MCF 10A (cell line): ENCODE measurements around the gene HELZ. TPM values are rescaled to one million over a fixed set of nuclear protein-coding genes. Genes with fewer than 3 reads are reported as not detected.
A peak's percentile ranks its signal among the peaks of the same experiment; 100 is the strongest.

Source experiments
- BruUV-seq: library from RNA; stranded (reverse); fragments of 400-500 nt; replicated peaks from 2 replicates; lab custom pipeline; 2021; lab: Mats Ljungman, UMichigan
- CTCF ChIA-PET: fragments of 300-600 bp; sonication (Branson Sonifier 250); formaldehyde crosslinking; extraction: SDS; loops from one replicate; lab custom pipeline; 2021; ENCODE audit warnings: antibody characterized with exemption, inconsistent platforms; lab: Yijun Ruan, JAX
- POLR2A ChIA-PET: fragments of 300-600, 350-650 bp; sonication (Branson Sonifier 250); formaldehyde crosslinking; extraction: SDS; loops from one replicate; lab custom pipeline; 2020; ENCODE audit warnings: antibody characterized with exemption, inconsistent platforms; lab: Yijun Ruan, JAX
- DNase-seq: peaks from one replicate; pipeline ENCODE4 v3.0.0-alpha.2; 2018; ENCODE audit not compliant: unreplicated experiment
- H3K27ac Mint-ChIP-seq: one replicate; pipeline ENCODE4 v1.8.0; 2022; ENCODE audit warnings: mild to moderate bottlenecking, low read depth, mixed read lengths; ENCODE audit not compliant: unreplicated experiment
- H3K27me3 Mint-ChIP-seq: one replicate; pipeline ENCODE4 v1.8.0; 2022; ENCODE audit warnings: mixed read lengths; ENCODE audit not compliant: insufficient read depth, unreplicated experiment
- H3K36me3 Mint-ChIP-seq: one replicate; pipeline ENCODE4 v1.8.0; 2022; ENCODE audit warnings: mild to moderate bottlenecking, moderate library complexity, mixed read lengths; ENCODE audit not compliant: insufficient read depth, unreplicated experiment
- H3K4me1 Mint-ChIP-seq: one replicate; pipeline ENCODE4 v1.8.0; 2022; ENCODE audit warnings: mixed read lengths; ENCODE audit not compliant: insufficient read depth, unreplicated experiment
- H3K4me3 Mint-ChIP-seq: one replicate; pipeline ENCODE4 v1.8.0; 2022; ENCODE audit warnings: mild to moderate bottlenecking, moderate library complexity, mixed read lengths; ENCODE audit not compliant: unreplicated experiment
- H3K9me3 Mint-ChIP-seq: one replicate; pipeline ENCODE4 v1.8.0; 2022; ENCODE audit warnings: mixed read lengths; ENCODE audit not compliant: unreplicated experiment
- intact Hi-C: fragments of 100-400 bp; cut with micrococcal nuclease; formaldehyde crosslinking; loops from 2 replicates; pipeline ENCODE4 v1.14.1; 2022
- total RNA-seq: library from RNA; stranded (reverse); gene quantifications from 2 replicates; pipeline ENCODE4 v1.2.3, GENCODE V29; 2022
- TF ChIP-seq, protein P1 (sequence below): fragments of 200-600 bp; IDR thresholded peaks from one replicate; pipeline ENCODE4 v1.8.0; 2022; ENCODE audit warnings: antibody characterized with exemption, mild to moderate bottlenecking; ENCODE audit not compliant: unreplicated experiment

Gene HELZ
- total RNA-seq, 1 experiment from 2014 or later = 71.7 TPM

DNA sequence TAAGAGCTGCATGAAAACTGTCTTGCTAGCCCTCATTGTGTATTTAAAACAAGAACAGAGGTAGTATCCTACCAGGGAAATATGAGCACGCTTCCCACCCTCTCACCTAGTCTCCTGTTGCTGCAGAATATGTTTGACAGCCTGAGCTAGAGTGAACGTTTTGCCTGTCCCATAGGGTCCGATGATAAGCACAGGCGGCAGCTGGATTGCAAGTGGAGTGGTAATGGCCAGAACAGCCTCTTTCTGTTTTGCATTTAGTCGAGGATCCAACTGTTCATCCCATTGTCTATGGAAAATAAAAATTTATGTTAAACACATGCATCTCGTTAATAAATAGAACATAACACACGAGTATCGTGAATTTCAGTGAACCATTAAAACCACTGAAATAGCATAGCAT, 84.2 kb downstream of the HELZ start:
- no peak overlapping the region for H3K27ac Mint-ChIP-seq
- no peak overlapping the region for H3K4me3 Mint-ChIP-seq
- H3K4me1 Mint-ChIP-seq = peaks cover 23% of the 10 kb centered on the region
- no peaks in the 10 kb centered on the region for H3K9me3 Mint-ChIP-seq
- TF ChIP-seq, protein P1, sequence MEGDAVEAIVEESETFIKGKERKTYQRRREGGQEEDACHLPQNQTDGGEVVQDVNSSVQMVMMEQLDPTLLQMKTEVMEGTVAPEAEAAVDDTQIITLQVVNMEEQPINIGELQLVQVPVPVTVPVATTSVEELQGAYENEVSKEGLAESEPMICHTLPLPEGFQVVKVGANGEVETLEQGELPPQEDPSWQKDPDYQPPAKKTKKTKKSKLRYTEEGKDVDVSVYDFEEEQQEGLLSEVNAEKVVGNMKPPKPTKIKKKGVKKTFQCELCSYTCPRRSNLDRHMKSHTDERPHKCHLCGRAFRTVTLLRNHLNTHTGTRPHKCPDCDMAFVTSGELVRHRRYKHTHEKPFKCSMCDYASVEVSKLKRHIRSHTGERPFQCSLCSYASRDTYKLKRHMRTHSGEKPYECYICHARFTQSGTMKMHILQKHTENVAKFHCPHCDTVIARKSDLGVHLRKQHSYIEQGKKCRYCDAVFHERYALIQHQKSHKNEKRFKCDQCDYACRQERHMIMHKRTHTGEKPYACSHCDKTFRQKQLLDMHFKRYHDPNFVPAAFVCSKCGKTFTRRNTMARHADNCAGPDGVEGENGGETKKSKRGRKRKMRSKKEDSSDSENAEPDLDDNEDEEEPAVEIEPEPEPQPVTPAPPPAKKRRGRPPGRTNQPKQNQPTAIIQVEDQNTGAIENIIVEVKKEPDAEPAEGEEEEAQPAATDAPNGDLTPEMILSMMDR = no peak
- intact Hi-C loops = no loop called here
- DNase-seq = no peak
- no TSS peak for BruUV-seq
- ChIA-PET POLR2A (interaction anchor here (0.7 kb wide), 1 partner anchor 890 kb away, joined by 3 read pairs; no protein-coding TSS in a partner anchor), CTCF (no interaction called here)
- H3K36me3 Mint-ChIP-seq = peaks cover 75% of the 10 kb centered on the region
- no peaks in the 10 kb centered on the region for H3K27me3 Mint-ChIP-seq

DNA sequence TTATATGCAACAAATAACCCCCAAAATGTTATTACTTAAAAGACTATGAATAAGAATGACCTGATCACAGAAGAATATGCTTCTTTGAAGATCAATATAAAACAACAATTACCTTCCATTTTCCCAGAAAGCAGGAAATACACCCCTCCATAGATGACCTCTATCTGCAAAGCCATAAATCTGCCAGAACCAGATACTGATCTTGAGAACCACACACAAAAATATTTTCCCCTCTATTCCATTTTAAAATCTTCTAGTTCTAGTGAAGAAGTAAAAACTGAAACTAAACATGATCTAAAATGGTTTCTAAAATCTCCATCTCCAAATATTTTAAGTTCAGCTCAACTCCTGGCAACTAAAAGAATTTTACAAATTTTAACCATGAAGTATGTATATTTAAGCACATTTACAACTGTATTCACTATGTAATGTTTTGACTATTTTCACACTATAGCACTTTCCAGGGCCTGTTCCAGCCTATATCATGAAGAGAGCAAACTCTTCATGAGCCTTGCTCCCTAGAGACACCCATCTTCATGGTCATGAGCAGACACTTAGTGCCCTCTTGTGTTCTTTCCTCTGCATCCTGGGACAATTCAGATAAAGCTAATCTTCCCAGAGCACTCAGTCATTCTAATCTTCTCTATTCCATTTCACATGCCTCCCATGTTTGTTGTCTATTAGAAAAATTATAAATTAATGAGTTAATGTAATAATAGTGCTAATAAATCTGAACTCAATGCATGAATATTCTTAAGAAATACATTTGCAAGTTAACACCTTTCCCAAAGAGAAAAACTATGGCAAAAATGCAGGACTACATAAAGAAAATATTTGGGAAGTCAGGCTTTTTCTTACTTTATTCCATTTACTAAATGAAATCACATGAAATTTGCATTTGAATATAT, 87.0 kb downstream of the HELZ start:
- Mint-ChIP-seq H3K27ac (peak overlapping the region; percentile 4), H3K36me3 (peaks cover 47% of the 10 kb centered on the region), H3K27me3 (no peaks in the 10 kb centered on the region), H3K4me1 (peaks cover 17% of the 10 kb centered on the region), H3K4me3 (no peak overlapping the region), H3K9me3 (peaks cover 6% of the 10 kb centered on the region)
- DNase-seq = peak; percentile 40
- CTCF ChIA-PET = interaction anchor here (1.0 to 1.1 kb wide), 3 partner anchors 21 to 443 kb away, joined by 3 to 5 read pairs (median 3); no protein-coding TSS in a partner anchor
- TF ChIP-seq, protein P1 = no peak
- intact Hi-C loops = loop anchor here (1.0 to 5.0 kb wide), 2 partner anchors 243 to 431 kb away; no protein-coding TSS in a partner anchor
- no TSS peak for BruUV-seq
- POLR2A ChIA-PET = interaction anchor here (0.9 to 1.5 kb wide), 2 partner anchors 10 to 11 kb away, joined by 3 to 7 read pairs; no protein-coding TSS in a partner anchor

DNA sequence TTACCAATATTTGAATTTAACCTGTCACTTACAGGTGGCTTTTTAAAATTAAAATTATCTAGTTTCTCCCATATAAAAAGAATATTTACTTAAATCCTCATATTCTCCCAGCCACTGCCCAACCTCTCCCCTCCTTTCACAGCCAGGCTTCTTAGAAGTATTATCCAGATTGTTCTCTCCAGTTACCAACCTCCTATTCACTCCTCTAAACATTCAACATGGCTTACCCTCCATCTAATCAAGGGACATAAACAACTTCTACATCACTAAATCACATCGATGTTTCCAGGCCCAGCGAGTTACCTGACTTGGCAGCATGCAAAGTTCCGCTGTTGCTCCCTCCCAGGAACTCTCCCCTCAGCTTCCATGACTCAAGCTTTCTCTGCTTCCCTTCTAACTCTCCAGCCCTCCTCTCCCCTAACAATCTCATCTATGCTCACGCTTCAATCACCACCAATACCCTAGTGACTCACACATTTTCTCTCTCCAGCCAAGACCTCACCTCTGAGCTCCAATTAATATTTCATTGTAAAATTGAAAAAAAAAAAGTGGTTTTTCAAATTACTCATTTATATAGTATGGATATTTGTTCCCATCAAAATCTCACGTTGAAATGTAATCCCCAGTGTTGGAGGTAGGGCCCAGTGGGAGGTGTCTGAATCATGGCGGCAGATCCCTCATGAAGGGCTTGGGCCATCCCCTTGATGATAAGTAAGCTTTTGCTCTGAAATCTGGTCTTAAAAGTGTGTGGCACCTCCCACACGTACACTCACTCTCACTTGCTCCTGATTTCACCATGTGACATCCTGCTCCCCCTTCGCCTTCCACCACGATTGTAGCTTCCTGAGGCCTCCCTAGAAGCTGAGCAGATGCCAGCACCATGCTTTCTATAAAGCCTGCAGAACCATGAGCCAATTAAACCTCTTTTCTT, 88.5 kb downstream of the HELZ start:
- no TSS peak for BruUV-seq
- intact Hi-C loops = loop anchor here (5.0 kb wide), 1 partner anchor 429 kb away; no protein-coding TSS in a partner anchor
- Mint-ChIP-seq H3K36me3 (peaks cover 32% of the 10 kb centered on the region), H3K27me3 (no peaks in the 10 kb centered on the region), H3K27ac (peak overlapping the region; percentile 4), H3K4me3 (no peak overlapping the region), H3K4me1 (peaks cover 31% of the 10 kb centered on the region), H3K9me3 (peaks cover 6% of the 10 kb centered on the region)
- DNase-seq = peak; percentile 20
- ChIA-PET CTCF (interaction anchor here (1.1 kb wide), 1 partner anchor 22 kb away, joined by 3 read pairs; no protein-coding TSS in a partner anchor), POLR2A (interaction anchor here (0.6 to 2.1 kb wide), 7 partner anchors 8 to 209 kb away, joined by 3 to 6 read pairs (median 3); no protein-coding TSS in a partner anchor)
- TF ChIP-seq, protein P1 = no peak
